ENCODE data around the gene ZER1.

DNA sequence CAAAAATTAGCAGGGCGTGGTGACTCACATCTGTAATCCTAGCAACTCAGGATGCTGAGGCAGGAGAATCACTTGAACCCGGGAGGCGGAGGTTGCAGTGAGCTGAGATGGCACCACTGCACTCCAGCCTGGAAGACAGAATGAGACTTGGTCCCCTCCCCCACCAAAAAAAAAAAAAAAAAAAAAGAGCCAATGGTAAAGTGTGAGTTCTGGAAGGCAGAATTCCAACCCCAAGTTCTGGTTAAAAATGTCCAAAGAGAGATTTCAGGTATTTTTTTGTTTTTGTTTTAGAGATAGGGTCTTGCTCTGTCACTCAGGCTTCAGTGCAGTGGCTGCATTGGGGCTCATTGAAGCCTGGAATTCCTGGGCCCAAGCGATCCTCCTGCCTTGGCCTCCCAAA is 84.3 kb downstream of the ZER1 start:
- TF ChIP-seq, protein P1, sequence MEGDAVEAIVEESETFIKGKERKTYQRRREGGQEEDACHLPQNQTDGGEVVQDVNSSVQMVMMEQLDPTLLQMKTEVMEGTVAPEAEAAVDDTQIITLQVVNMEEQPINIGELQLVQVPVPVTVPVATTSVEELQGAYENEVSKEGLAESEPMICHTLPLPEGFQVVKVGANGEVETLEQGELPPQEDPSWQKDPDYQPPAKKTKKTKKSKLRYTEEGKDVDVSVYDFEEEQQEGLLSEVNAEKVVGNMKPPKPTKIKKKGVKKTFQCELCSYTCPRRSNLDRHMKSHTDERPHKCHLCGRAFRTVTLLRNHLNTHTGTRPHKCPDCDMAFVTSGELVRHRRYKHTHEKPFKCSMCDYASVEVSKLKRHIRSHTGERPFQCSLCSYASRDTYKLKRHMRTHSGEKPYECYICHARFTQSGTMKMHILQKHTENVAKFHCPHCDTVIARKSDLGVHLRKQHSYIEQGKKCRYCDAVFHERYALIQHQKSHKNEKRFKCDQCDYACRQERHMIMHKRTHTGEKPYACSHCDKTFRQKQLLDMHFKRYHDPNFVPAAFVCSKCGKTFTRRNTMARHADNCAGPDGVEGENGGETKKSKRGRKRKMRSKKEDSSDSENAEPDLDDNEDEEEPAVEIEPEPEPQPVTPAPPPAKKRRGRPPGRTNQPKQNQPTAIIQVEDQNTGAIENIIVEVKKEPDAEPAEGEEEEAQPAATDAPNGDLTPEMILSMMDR (conservative IDR thresholded peaks at IDR 0.05; ENCODE audit: low read depth, low read length): no peak
- TF ChIP-seq CEBPB (IDR thresholded peaks at IDR 0.05; ENCODE audit: low read depth, low read length) (no peak), RFX5 (IDR thresholded peaks at IDR 0.05; ENCODE audit: low read depth, low read length) (no peak), BHLHE40 (IDR thresholded peaks at IDR 0.05; ENCODE audit: low read depth, low read length) (no peak), POLR2A (IDR thresholded peaks at IDR 0.05; ENCODE audit: low read depth, low read length) (no peak), MAZ (IDR thresholded peaks at IDR 0.05; ENCODE audit: borderline replicate concordance, low read depth, low read length) (no peak), MXI1 (IDR thresholded peaks at IDR 0.05; ENCODE audit: borderline replicate concordance, low read depth, low read length) (no peak), RAD21 (IDR thresholded peaks at IDR 0.05; ENCODE audit: low read length) (no peak)
- TF ChIP-seq, protein P2, sequence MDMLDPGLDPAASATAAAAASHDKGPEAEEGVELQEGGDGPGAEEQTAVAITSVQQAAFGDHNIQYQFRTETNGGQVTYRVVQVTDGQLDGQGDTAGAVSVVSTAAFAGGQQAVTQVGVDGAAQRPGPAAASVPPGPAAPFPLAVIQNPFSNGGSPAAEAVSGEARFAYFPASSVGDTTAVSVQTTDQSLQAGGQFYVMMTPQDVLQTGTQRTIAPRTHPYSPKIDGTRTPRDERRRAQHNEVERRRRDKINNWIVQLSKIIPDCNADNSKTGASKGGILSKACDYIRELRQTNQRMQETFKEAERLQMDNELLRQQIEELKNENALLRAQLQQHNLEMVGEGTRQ (IDR thresholded peaks at IDR 0.05; ENCODE audit: low read depth, low read length): no peak
- TF ChIP-seq, protein P3, sequence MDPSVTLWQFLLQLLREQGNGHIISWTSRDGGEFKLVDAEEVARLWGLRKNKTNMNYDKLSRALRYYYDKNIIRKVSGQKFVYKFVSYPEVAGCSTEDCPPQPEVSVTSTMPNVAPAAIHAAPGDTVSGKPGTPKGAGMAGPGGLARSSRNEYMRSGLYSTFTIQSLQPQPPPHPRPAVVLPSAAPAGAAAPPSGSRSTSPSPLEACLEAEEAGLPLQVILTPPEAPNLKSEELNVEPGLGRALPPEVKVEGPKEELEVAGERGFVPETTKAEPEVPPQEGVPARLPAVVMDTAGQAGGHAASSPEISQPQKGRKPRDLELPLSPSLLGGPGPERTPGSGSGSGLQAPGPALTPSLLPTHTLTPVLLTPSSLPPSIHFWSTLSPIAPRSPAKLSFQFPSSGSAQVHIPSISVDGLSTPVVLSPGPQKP (IDR thresholded peaks at IDR 0.05; ENCODE audit: borderline replicate concordance, low read depth, low read length): no peak
